Right renal cortex interstitium (tissue), 3 donors: Measurements from ENCODE around the gene PIP5K1B. TPM values are rescaled to one million over a fixed set of nuclear protein-coding genes. Genes with fewer than 3 reads are reported as not detected.
"Not testable (repeated sequence)": the region's sequence is repeated elsewhere in the genome, so short reads cannot be mapped to it uniquely, and the experiment has no call there.

Experiments
- DNase-seq, 3 donors: peaks; one replicate each; pipeline ENCODE4 v3.0.0-alpha.2; 2013; ENCODE audit warnings: low read depth in 3 of 3, low spot score in 2 of 3
- polyA plus RNA-seq, 3 donors: library from polyadenylated mRNA; unstranded; fragments of 120-200 nt; gene quantifications; one replicate each; pipeline ENCODE4 v1.2.1, GENCODE V29; 2013; ENCODE audit not compliant: insufficient read length in 3 of 3

The PIP5K1B gene
- polyA plus RNA-seq, 3 donors = 7.7 to 8.5 (median 8.3) TPM

- no peak for DNase-seq
These were observed 339.5 kb downstream of the PIP5K1B start for GRCh38 chr9:69044240-69045219.

GRCh38 chr9:69045821-69046220 lies 340.8 kb downstream of the PIP5K1B start:
- DNase-seq = no peak

- DNase-seq = no peak
These were observed 341.7 kb downstream of the PIP5K1B start for GRCh38 chr9:69046723-69047122.

- no peak for DNase-seq
These were observed 342.3 kb downstream of the PIP5K1B start for GRCh38 chr9:69047371-69047770.

- DNase-seq = no peak
These were observed 344.1 kb downstream of the PIP5K1B start for GRCh38 chr9:69049094-69049493.

- DNase-seq = not testable (repeated sequence)
These were observed 345.9 kb downstream of the PIP5K1B start for GRCh38 chr9:69050936-69051335.

GRCh38 chr9:69054989-69055388 lies 349.9 kb downstream of the PIP5K1B start:
- DNase-seq = no peak

GRCh38 chr9:69056191-69056815 lies 351.3 kb downstream of the PIP5K1B start:
- DNase-seq = no peak

GRCh38 chr9:69058101-69058500 lies 353.1 kb downstream of the PIP5K1B start:
- no peak for DNase-seq

Other genes starting within 250 kb of the PIP5K1B start
- 10 to 100 TPM in 1 of 3 donors, 1 to 10 TPM in 2; 6.4 to 12.6 (median 8.5) TPM for gene TMEM252, start 164.4 kb upstream of the PIP5K1B start, polyA plus RNA-seq